Kidney tubule cell (primary cell): ENCODE results near the gene ATOSB.

Experiments used
- DNase-seq: peaks from one replicate; pipeline ENCODE4 v3.0.0-alpha.2; 2018; ENCODE audit warnings: low spot score

ATOSB gene

GRCh38 chr9:35114113-35114839 lies 1.4 kb downstream of the ATOSB start:
- DNase-seq = peak; percentile 96

GRCh38 chr9:35112257-35113020 lies 3.2 kb downstream of the ATOSB start:
- DNase-seq = peak; percentile 49

- DNase-seq = peak; percentile 99
These were observed 4.4 kb downstream of the ATOSB start for GRCh38 chr9:35111001-35111933.

- peak; percentile 78 for DNase-seq
These were observed 5.3 kb downstream of the ATOSB start for GRCh38 chr9:35110327-35110761.

GRCh38 chr9:35108946-35109575 lies 6.6 kb downstream of the ATOSB start:
- no peak for DNase-seq

- no peak for DNase-seq
These were observed 7.2 kb downstream of the ATOSB start for GRCh38 chr9:35108461-35108860.

- DNase-seq = no peak
These were observed 8.1 kb downstream of the ATOSB start for GRCh38 chr9:35107297-35108290.

- no peak for DNase-seq
These were observed 9.3 kb downstream of the ATOSB start for GRCh38 chr9:35106343-35106730.

- no peak for DNase-seq
These were observed 9.9 kb downstream of the ATOSB start for GRCh38 chr9:35105571-35106342.

- DNase-seq = no peak
These were observed 10.5 kb downstream of the ATOSB start for GRCh38 chr9:35105126-35105525.

GRCh38 chr9:35104586-35104985 lies 11.1 kb downstream of the ATOSB start:
- DNase-seq = no peak

- DNase-seq = no peak
These were observed 11.9 kb downstream of the ATOSB start for GRCh38 chr9:35103660-35104191.

- peak; percentile 96 for DNase-seq
These were observed 12.6 kb downstream of the ATOSB start, which contains the start of gene STOML2 for GRCh38 chr9:35102769-35103659. TSS of gene STOML2 (minus strand) at chr9:35103131. CDS start at chr9:35103094, 37 bp downstream.

- DNase-seq = peak; percentile 19
These were observed 13.2 kb downstream of the ATOSB start for GRCh38 chr9:35102465-35102768.

GRCh38 chr9:35097573-35097972 lies 18.1 kb downstream of the ATOSB start:
- DNase-seq = no peak

- DNase-seq = peak; percentile 91
These were observed 19.4 kb downstream of the ATOSB start, which contains the start of gene PIGO for GRCh38 chr9:35096035-35096849. TSS of gene PIGO (minus strand) at chr9:35096591. CDS start at chr9:35095565, 1,026 bp downstream.

- DNase-seq = no peak
These were observed 24.1 kb downstream of the ATOSB start for GRCh38 chr9:35091536-35091935.

GRCh38 chr9:35089434-35089833 lies 26.2 kb downstream of the ATOSB start:
- no peak for DNase-seq
